PFSK-1 (cell line): ENCODE results near the gene CNKSR1.

Experiments used
- POLR2AphosphoS5 ChIP-seq: IDR thresholded peaks from 2 replicates; pipeline ENCODE4 v1.6.1; 2012; ENCODE audit warnings: low read depth, mild to moderate bottlenecking, control low read depth, low read length, moderate library complexity
- REST ChIP-seq, 2 experiments: IDR thresholded peaks; 2 replicates each; pipeline versions ENCODE4 v1.6.1 to v1.8.0; 2011 to 2012; ENCODE audit warnings: low read depth in 2 of 2, low read length in 2 of 2, control low read depth in 1 of 2, inconsistent platforms in 1 of 2, mild to moderate bottlenecking in 1 of 2, moderate library complexity in 1 of 2; ENCODE audit not compliant: insufficient read depth in 1 of 2
- TAF1 ChIP-seq: IDR thresholded peaks from 2 replicates; pipeline ENCODE4 v1.6.1; 2012; ENCODE audit warnings: low read length, control low read depth, borderline replicate concordance; ENCODE audit not compliant: insufficient read depth

- TF ChIP-seq POLR2AphosphoS5 (no peak), TAF1 (no peak), REST (IDR thresholded peaks at IDR 0.05; ENCODE audit: insufficient read depth in 1 of 2, low read depth in 2 of 2, low read length in 2 of 2) (no peak)
These were observed 12.0 kb downstream of the CNKSR1 start for GRCh38 chr1:26189331-26189730.
